Thyroid gland (tissue), 4 donors: ENCODE data around the gene RIPK3.

ENCODE experiments used
- CTCF ChIP-seq, 6 experiments: fragments of 200-600 bp in 3 of 6; fragments of 450-650 bp in 3 of 6; sonication (generic) in 3 of 6; IDR thresholded peaks; one replicate each; pipeline ENCODE4 v1.5.1; 2016 to 2019; ENCODE audit warnings: antibody characterized with exemption in 6 of 6, mild to moderate bottlenecking in 2 of 6, inconsistent platforms in 1 of 6, moderate library complexity in 1 of 6
- POLR2A ChIP-seq, 2 donors: fragments of 450-650 bp; IDR thresholded peaks; one replicate each; pipeline ENCODE4 v1.6.1; 2017; ENCODE audit warnings: antibody characterized with exemption in 2 of 2, mild to moderate bottlenecking in 2 of 2, moderate library complexity in 1 of 2

- TF ChIP-seq CTCF (IDR thresholded peaks at IDR 0.05): no peak
- no peak for TF ChIP-seq POLR2A (IDR thresholded peaks at IDR 0.05)
Observed at GRCh38 chr14:24362241-24362960, 22.6 kb upstream of the RIPK3 start.
